ENCODE results near the gene CR1L. TPM values are rescaled to one million over a fixed set of nuclear protein-coding genes. Genes with fewer than 3 reads are reported as not detected.
"Not testable (repeated sequence)": the region's sequence is repeated elsewhere in the genome, so short reads cannot be mapped to it uniquely, and the experiment has no call there.

CR1L gene
- total RNA-seq, 1 donor from 2014 or later = not detected

- no peak overlapping the region for H3K4me3 Mint-ChIP-seq
- H3K9me3 Mint-ChIP-seq = no peaks in the 10 kb centered on the region
- no peak for DNase-seq (ENCODE audit: extremely low spot score, unreplicated experiment)
- H3K4me1 Mint-ChIP-seq (ENCODE audit: unreplicated experiment) = no peaks in the 10 kb centered on the region
- no peaks in the 10 kb centered on the region for H3K36me3 Mint-ChIP-seq
- H3K27ac Mint-ChIP-seq = no peak overlapping the region
- no peak for TF ChIP-seq CTCF (conservative IDR thresholded peaks at IDR 0.05)
- peaks cover 2% of the 10 kb centered on the region for H3K27me3 Mint-ChIP-seq
These were observed 14.1 kb downstream of the CR1L start for GRCh38 chr1:207658904-207659485.

- no peaks in the 10 kb centered on the region for H3K36me3 Mint-ChIP-seq
- no peaks in the 10 kb centered on the region for H3K9me3 Mint-ChIP-seq
- H3K27me3 Mint-ChIP-seq = peaks cover 5% of the 10 kb centered on the region
- no peak overlapping the region for H3K4me3 Mint-ChIP-seq
- TF ChIP-seq CTCF (conservative IDR thresholded peaks at IDR 0.05) = no peak
- DNase-seq (ENCODE audit: extremely low spot score, unreplicated experiment) = no peak
- H3K27ac Mint-ChIP-seq = no peak overlapping the region
- no peaks in the 10 kb centered on the region for H3K4me1 Mint-ChIP-seq (ENCODE audit: unreplicated experiment)
These were observed 14.7 kb downstream of the CR1L start for GRCh38 chr1:207659545-207660153.

GRCh38 chr1:207661420-207661819 lies 16.5 kb downstream of the CR1L start:
- H3K27ac Mint-ChIP-seq; H3K4me3 Mint-ChIP-seq; H3K4me1 Mint-ChIP-seq (ENCODE audit: unreplicated experiment); H3K9me3 Mint-ChIP-seq; DNase-seq (ENCODE audit: extremely low spot score, unreplicated experiment); H3K36me3 Mint-ChIP-seq: not testable (repeated sequence)
- H3K27me3 Mint-ChIP-seq = peaks cover 12% of the 10 kb centered on the region

- H3K27ac Mint-ChIP-seq = no peak overlapping the region
- H3K27me3 Mint-ChIP-seq = peaks cover 59% of the 10 kb centered on the region
- no peaks in the 10 kb centered on the region for H3K4me1 Mint-ChIP-seq (ENCODE audit: unreplicated experiment)
- peaks cover 17% of the 10 kb centered on the region for H3K9me3 Mint-ChIP-seq
- DNase-seq (ENCODE audit: extremely low spot score, unreplicated experiment) = no peak
- H3K36me3 Mint-ChIP-seq = no peaks in the 10 kb centered on the region
- TF ChIP-seq CTCF (conservative IDR thresholded peaks at IDR 0.05) = no peak
- no peak overlapping the region for H3K4me3 Mint-ChIP-seq
These were observed 21.4 kb downstream of the CR1L start for GRCh38 chr1:207666342-207666741.

GRCh38 chr1:207669528-207670009 lies 24.6 kb downstream of the CR1L start:
- Mint-ChIP-seq H3K9me3 (peaks cover 17% of the 10 kb centered on the region), H3K4me3 (peak overlapping the region; percentile 35), H3K36me3 (no peaks in the 10 kb centered on the region), H3K27ac (no peak overlapping the region), H3K4me1 (ENCODE audit: unreplicated experiment) (no peaks in the 10 kb centered on the region), H3K27me3 (peaks cover 73% of the 10 kb centered on the region)
- no peak for TF ChIP-seq CTCF (conservative IDR thresholded peaks at IDR 0.05)
- no peak for DNase-seq (ENCODE audit: extremely low spot score, unreplicated experiment)

GRCh38 chr1:207670192-207670591 lies 25.3 kb downstream of the CR1L start:
- Mint-ChIP-seq H3K4me3 (no peak overlapping the region), H3K36me3 (no peaks in the 10 kb centered on the region), H3K27ac (no peak overlapping the region), H3K27me3 (peaks cover 74% of the 10 kb centered on the region), H3K4me1 (ENCODE audit: unreplicated experiment) (no peaks in the 10 kb centered on the region), H3K9me3 (peaks cover 17% of the 10 kb centered on the region)
- DNase-seq (ENCODE audit: extremely low spot score, unreplicated experiment) = no peak
- no peak for TF ChIP-seq CTCF (conservative IDR thresholded peaks at IDR 0.05)

All from type B pancreatic cell (in vitro differentiated cells).